ENCODE measurements around the gene ZNRF1.

GRCh38 chr16:75081179-75081859 is 82.5 kb downstream of the ZNRF1 start:
- TF ChIP-seq POLR2AphosphoS5 (IDR thresholded peaks at IDR 0.05; ENCODE audit: borderline replicate concordance, low read depth, low read length), result no peak
- TF ChIP-seq EZH2 (IDR thresholded peaks at IDR 0.05), result no peak
- TF ChIP-seq FOXP2 (optimal IDR thresholded peaks at IDR 0.05; ENCODE audit: control extremely low read depth, extremely low read length, insufficient read depth), result no peak
